Measurements from ENCODE around the gene ARRDC3.

- TF ChIP-seq EZH2phosphoT487 (IDR thresholded peaks at IDR 0.05; ENCODE audit: insufficient read depth, low read depth) (no peak), EZH2 (IDR thresholded peaks at IDR 0.05; ENCODE audit: insufficient read depth, poor library complexity, severe bottlenecking) (no peak)
Measured at GRCh38 chr5:91384671-91385430, 1.7 kb upstream of the ARRDC3 start.
